ENCODE measurements around the gene NOL11. TPM values are rescaled to one million over a fixed set of nuclear protein-coding genes. Genes with fewer than 3 reads are reported as not detected.
A peak's percentile ranks its signal among the peaks of the same experiment; 100 is the strongest.
"Not testable (repeated sequence)": the region's sequence is repeated elsewhere in the genome, so short reads cannot be mapped to it uniquely, and the experiment has no call there.

The NOL11 gene
- polyA plus RNA-seq, 10 donors, result 52.0 to 78.2 (median 67.1) TPM

DNA sequence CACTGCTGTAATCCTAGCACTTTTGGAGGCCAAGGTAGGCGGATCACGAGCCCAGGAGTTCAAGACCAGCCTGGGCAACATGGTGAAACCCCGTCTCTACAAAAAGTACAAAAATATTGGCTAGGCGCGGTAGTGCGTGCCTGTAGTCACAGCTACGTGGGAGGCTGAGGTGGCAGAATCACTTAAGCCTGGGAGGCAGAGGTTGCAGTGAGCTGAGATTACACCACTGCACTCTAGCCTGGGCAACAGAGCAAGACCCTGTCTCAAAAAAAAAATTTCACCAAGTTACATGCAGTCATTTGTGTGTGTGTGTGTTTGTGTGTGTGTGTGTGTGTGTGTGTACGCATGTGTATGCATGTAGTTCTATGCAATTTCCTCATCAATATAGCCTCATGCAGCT lies 14.9 kb upstream of the NOL11 start:
- not testable (repeated sequence) for DNase-seq

DNA sequence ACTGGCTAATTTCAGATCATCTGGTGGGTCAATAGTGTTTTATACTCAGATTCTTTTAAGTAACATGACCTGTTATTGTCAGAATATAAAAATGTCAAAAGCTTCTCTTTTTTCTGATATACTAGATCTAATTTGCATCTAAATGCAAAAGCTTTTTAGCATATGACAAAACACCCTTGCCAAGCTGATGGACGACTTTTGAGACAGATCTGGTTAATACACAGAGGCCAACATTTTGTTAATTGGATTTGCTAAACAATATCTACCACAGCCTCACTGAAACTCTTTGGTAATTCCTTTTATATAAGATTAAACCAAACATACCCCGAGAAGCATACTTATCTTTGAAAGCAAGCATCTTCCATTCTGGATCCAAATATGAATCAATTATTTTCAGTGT lies 10.3 kb upstream of the NOL11 start:
- DNase-seq, result no peak

GRCh38 chr17:67708378-67708777 lies 9.4 kb upstream of the NOL11 start:
- DNase-seq, result no peak

DNA sequence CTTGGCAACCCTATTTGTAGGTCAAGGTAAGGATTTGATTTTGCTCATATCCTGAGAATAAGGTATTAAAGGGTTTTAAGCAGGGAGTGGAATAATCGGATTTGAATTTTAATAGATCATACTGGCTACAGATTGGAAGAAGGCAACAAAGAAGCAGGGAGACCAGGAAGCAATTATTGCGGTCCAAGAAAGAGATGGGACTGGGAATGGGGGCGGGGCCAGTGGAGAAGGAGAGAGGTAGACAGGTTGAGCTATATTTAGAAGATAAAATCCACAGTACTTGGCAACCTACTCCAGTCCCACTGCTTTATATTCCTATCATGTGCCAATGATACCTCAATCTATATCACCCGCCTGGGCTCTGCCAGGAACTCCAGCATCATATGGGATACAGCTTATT lies 5.8 kb upstream of the NOL11 start:
- DNase-seq, result no peak

- DNase-seq, result no peak
Measured at GRCh38 chr17:67712375-67712774, 5.4 kb upstream of the NOL11 start.

DNA sequence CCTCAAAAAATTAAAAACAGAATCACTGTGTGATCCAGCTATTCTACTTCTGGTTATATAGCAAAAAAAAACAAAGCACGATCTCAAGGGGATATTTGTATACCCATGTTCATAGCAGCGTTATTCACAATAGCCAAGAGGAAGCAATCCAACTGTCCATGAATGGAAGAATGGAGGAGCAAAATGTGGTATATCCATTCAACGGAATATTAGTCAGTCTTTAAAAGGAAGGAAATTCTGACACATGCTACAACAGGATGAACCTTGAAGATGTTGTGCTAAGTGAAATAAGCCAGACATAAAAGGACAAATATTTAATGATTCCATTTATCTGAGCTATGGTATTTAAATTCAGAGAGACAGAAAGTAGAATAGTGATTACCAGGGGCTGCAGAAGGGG lies 4.6 kb upstream of the NOL11 start:
- DNase-seq, result no peak

DNA sequence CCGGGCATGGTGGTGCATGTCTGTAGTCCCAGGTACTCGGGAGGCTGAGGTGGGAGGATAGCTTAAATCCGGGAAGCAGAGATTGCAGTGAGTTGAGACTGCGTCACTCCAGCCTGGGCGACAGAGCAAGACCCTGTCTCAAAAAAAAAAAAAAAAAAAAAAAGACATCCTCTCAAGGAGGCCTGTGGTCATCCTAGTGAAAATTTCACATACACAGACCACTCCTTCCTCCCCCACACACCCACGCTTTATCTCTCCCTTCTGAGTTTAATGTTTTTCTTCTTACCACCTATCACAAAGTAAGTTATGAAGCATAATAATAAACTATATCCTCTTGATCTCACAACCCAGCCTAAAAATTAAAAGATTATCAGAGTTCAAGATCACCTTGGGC lies 1.3 kb upstream of the NOL11 start:
- no peak for DNase-seq

DNA sequence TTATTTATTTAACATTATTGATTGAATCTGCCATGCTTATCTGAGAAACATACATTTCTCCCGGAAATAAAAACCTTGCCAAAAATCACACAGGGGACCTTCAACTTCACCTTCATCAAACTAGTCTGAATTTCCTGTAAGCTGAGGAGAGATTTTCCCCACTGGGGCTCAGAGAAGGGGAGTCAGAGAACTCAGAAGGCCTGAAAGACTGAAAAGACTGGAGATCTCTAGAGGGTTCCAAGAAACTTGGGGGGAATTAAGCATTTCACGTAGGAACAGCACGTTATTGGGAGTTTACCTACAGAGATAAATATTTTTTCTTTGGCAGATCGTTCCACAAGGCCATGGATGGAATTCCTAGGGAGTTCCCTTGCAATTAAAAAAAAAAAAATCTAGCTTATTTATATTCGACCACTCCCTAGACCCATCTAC lies 528 bp upstream of the NOL11 start:
- no peak for DNase-seq

GRCh38 chr17:67718325-67718941 lies 697 bp downstream of the NOL11 start:
- DNase-seq, result peak; percentile 14 to 30 (median 27)

- no peak for DNase-seq
Measured at GRCh38 chr17:67725373-67725791, 7.6 kb downstream of the NOL11 start.

GRCh38 chr17:67725807-67726206 lies 8.1 kb downstream of the NOL11 start:
- DNase-seq, result no peak

DNA sequence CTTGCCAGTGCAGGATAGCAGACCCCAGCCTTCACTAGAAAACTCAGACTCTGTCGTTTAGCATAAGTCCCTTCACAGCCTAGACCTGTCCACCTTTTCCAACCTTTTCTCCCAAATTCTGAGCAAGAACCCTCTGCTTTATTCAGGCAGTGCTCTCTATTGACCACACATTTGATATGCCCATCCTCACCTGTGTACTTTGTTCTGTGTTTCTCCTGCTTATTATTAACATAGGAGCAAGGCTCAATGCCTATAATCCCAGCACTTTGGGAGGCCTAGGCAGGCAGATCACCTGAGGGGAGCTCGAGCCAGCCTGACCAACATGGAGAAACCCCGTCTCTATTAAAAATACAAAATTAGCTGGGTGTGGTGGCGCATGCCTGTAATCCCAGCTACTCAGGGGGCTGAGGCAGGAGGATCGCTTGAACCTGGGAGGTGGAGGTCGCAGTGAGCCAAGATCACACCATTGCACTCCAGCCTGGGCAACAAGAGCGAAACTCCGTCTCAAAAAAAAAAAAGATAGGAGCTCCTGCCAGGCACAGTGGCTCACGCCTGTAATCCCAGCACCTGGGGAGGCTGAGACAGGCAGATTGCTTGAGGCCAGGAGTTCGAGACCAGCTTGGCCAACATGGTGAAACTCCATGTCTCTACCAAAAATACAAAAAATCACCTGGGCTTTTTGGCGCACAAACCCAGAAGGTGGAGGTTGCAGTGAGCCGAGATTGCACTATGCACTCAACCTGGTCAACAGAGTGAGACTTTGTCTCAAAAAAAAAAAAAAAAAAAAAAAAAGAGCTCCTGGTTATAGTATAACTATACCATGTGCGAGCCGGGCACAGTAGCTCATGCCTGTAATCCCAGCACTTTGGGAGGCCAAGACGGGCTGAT lies 9.7 kb downstream of the NOL11 start:
- DNase-seq, result not testable (repeated sequence)

GRCh38 chr17:67729903-67730302 lies 12.2 kb downstream of the NOL11 start:
- no peak for DNase-seq

GRCh38 chr17:67730731-67731130 lies 13.0 kb downstream of the NOL11 start:
- no peak for DNase-seq

DNA sequence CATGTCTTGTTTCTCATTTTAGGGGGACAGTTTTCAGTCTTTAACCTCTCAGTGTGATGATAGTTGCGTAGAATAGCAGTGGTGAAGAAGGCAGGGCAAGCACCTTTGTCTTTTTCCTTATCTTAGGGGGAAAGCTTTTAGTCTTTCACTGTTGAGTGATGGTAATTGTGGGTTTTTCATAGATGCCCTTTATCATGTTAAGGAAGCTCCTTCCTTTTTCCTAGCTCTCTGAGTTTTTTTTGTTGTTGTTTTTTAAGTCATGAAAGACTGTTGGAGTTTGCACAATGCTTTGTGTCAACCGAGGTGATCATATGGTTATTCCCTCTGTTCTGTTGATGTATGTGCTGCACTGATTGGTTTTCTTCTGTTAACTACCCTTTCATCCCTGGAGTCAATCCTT lies 15.7 kb downstream of the NOL11 start:
- no peak for DNase-seq

- DNase-seq, result no peak
Measured at GRCh38 chr17:67737145-67737544, 19.4 kb downstream of the NOL11 start.

GRCh38 chr17:67742025-67742424 lies 24.3 kb downstream of the NOL11 start:
- no peak for DNase-seq

DNA sequence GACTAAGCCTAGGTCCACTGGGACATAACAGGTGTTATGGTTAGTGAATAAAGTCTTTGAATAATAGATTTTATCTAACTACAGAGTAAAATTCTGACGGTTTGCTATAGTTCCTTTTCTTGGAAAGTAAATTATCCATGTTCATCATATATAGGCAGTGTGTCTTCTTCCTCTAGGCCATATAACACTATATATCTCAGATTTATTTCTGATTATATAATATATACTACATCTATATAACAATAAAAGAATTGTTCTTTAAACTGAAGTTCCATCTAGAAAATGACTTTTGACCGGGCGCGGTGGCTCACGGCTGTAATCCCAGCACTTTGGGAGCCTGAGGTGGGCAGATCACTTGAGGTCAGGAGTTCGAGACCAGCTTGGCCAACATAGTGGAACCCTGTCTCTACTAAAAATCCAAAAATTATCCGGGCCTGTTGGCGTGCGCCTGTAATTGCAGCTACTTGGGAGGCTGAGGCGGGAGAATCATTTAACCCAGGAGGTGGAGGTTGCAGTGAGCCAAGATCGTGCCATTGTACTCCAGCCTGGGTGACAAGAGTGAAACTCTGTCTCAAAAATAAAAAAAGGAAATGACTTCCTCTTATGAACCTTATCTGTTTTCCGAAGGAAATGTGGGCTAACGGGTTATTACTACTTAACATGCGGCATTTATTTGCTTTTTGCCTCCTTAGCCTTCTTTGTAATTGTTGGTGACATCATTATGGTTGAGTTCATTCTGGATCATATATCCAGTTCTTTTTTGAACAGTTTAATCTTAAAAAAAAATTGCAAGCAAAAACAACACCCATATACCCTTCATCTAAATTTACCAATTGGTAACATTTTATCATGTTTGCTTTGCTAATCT lies 29.2 kb downstream of the NOL11 start:
- no peak for DNase-seq

- DNase-seq, result peak in 2 of 3 donors; percentile 19 to 45
Measured at GRCh38 chr17:67747681-67748235, 30.0 kb downstream of the NOL11 start.

DNA sequence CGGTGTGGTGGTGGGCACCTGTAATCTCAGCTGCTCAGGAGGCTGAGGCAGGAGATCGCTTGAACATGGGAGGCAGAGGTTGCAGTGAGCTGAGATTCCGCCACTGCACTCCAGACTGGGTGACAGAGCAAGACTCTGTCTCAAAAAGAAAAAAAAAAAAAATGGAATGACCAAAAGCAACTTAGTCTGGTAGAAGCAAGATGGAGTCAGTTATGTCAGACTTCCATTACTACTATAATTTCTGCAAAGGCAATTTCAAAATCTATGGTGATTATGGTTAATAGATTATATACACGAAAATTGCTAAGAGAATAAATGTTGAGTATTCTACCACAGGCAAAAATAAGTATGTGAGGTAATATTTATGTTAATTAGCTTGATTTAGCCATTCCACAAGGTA lies 32.3 kb downstream of the NOL11 start:
- no peak for DNase-seq

DNA sequence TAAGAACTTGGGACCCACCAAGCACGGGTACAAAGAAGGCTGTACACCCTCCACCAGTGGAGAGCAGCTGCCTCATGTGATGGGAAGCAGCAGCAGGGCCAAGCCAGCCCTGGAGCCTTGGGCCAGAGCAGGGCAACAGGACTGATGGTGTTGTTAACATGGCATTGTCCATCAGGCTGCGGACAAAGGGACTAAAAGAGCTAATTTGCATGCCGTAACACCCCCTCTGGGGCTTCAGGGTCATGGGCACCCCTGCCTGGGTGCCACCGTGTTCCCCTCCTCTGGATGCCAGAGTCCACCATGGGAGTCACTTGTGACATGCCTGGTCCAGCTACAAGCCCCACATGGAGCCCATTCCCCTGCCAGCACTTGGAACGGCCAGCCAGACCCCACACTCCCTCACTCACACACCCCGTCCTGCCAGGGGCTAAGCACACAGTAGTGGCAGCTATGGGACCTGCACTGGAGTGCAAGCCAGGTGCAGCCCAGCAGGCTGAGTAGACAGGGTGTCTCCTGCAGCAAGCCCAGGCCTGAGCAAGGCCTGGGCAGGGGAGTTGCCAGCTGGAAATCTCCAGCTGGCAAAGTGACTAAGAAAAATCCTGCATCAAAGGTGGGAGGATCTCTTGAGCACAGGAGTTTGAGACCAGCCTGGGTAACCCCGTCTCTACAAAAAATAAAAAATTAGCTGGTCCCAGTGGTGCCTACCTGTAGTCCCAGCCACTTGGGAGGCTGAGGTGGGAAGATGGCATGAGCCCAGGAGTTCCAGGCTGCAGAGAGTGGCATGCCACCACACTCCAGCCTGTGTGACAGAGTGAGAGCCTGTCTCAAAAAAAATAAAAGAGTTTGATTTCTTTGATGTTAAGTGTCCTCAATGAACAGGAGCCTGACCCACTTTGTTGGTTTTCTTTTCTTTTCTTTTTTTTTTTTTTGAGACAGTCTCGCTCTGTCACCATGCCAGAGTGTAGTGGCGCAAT lies 33.7 kb downstream of the NOL11 start:
- no peak for DNase-seq
